Middle frontal gyrus (tissue), 1 donor: ENCODE results near the gene FAM53B.
"Not testable (repeated sequence)": the region's sequence is repeated elsewhere in the genome, so short reads cannot be mapped to it uniquely, and the experiment has no call there.

Experiments
- DNase-seq: peaks from one replicate; pipeline ENCODE4 v3.0.0-alpha.2; 2015; ENCODE audit warnings: low spot score; ENCODE audit errors: extremely low spot score

Gene FAM53B

GRCh38 chr10:124614003-124614659 is 130.0 kb downstream of the FAM53B start:
- no peak for DNase-seq

DNA sequence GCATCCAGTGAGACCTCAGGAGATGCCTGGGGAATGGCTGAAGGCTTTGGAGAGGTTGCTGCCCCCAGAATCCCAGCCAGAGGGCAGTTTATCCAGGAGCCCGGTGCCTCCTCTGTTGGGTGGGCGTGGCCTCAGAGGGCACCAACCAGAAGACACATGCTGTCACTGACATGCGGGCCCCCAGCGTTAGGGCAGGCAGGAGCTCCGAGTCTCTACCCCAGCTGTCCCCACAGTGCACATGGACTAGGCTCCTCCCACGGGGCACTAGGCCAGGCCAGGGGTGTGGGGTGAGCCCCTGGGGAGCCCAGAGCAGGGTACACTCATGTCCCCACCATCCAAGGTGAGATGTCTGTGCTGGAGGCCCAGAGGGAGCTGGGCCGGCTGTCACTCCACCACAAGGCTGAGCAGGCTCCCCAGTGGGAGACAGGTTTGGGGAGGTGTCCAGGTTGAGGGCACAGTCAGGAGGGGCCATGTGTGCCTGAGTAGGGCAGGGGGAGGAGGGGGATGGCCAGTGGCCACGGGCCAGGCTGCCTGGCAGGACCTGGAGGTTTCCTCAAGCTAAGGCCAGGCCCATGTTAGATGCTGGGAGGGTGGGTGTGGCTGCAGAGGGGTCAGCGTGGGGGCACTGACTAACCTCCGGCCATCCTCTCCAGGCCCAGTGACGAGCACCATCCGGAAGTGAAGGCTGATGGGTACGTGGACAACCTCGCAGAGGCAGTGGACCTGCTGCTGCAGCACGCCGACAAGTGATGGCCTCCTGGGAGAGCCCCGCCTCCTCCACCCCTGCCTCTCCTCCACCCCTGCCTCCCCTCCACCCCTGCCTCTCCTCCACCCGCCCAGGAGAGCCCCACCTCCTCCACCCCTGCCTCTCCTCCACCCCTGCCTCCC is 131.3 kb downstream of the FAM53B start:
- DNase-seq, result no peak

DNA sequence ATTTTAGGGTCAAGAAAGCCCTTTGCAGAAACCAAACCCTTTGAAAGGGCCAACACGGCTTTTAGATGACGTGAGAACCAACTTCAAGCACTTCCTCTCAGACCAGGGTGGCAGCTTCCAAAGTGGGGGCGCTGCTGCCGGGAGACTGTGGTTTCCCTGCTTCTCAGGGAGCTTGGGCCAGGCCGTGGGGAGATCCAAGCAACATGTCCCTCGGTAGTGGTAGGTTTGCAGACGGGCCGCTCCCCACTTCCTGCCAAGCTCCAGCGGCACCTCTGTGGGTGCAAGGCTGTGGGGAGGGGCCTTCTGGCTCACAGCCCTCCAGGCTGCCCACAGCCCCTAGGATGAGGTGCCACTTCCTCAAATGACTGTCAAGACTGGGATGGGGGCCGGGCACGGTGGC is 132.4 kb downstream of the FAM53B start:
- DNase-seq, result no peak

GRCh38 chr10:124610851-124611250 is 133.3 kb downstream of the FAM53B start:
- not testable (repeated sequence) for DNase-seq

DNA sequence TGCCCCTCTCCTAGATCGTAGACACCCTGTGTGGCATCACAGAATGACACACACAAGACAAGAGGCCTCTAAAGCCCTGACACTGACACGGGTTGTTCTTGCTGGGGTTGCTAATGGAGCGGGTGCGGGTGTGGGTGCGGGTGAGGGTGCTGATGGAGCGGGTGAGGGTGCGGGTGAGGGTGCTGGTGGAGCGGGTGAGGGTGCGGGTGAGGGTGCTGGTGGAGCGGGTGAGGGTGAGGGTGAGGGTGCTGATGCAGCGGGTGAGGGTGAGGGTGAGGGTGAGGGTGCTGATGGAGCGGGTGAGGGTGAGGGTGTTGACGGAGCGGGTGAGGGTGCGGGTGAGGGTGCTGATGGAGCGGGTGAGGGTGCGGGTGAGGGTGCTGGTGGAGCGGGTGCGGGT is 134.0 kb downstream of the FAM53B start:
- not testable (repeated sequence) for DNase-seq

- no peak for DNase-seq
Measured at GRCh38 chr10:124609698-124610097, 134.5 kb downstream of the FAM53B start.

- DNase-seq, result no peak
Measured at GRCh38 chr10:124608093-124608721, 136.0 kb downstream of the FAM53B start.

DNA sequence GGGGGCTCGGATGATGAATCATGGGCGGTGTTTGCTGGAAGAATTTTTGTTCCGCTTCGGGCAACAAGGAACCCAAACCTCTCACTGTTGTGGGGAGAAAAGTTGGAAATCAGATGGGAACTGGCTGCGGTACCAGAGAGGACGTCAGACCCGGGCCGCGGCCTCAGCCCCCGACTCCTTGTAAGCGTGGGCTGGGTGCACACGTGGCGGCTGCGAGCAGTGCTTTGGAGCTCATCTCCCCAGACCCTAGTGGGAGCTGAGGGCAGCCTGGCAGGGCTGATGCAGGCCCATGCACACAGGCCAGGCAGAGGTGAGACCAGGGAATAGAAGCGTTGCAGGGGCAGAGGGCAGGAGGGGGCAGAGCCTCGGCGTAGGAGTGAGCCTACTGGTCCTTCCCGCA is 136.5 kb downstream of the FAM53B start:
- no peak for DNase-seq

GRCh38 chr10:124606822-124607221 is 137.4 kb downstream of the FAM53B start:
- no peak for DNase-seq

DNA sequence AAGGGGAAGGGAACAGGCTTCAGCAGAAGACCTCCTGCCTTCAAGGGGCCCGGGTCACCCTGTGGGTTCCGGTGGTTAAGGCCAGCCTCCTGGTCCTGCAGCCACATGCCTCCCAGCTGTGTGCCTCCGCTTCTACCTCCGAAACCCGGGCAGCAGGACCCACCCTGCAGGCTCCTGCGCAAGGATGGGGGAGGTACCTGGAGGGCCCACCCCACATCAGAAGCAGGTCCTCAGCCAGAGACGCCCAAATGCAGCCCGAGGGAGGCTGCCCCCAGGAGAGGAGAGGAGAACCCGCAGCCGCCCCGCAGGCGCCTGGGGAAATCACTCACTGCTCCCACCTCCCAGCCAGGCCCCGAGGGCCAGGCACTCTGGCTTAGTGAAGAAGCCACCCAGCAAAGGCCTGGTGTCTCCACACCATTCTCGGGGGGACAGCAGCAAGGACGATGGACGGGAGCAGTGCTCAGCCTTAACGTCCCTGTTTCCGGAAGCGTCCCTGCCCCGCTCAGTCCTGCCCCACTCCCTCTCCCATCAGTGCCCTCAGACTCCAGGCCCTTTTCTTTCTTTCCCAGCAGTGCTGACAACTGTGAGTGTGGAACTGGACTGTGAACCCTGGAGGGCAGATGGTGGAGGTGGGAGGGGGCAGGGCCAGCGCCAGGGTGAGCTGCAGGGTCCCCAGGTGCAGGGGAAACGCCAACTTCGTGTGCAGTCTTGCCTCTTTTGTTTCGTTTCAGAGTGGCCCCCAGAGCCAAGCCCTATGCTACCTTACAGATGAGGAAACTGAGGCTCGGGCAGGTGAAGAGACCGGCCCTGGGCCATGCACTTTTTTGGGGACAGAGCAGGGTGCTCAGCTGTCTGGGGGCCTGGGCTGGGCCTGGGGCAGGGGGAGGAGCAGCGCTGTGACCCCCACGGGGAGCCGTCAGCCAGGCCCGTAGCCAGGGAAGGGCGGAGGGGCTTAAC is 138.0 kb downstream of the FAM53B start:
- DNase-seq, result no peak

GRCh38 chr10:124605481-124605855 is 138.7 kb downstream of the FAM53B start:
- no peak for DNase-seq

DNA sequence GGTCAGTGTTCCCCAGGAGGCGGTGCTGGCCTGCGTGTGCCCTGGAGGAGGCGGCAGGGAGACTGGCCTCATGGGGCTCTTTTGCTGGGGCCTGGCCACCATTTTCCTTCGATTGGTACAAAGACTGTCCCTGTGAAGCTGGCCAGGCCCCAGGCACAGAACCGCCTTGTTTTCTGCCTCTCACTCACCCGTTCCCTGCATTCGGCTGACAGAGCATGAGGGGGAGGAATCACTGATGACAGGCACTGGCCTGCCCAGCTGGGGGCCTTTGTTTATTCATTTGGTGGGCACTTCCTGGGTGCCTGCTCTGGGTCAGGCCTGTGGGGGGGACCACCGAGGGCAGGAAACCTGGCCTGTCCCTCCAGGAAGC is 139.2 kb downstream of the FAM53B start:
- DNase-seq, result peak; percentile 75

- no peak for DNase-seq
Measured at GRCh38 chr10:124604214-124605000, 139.8 kb downstream of the FAM53B start.

DNA sequence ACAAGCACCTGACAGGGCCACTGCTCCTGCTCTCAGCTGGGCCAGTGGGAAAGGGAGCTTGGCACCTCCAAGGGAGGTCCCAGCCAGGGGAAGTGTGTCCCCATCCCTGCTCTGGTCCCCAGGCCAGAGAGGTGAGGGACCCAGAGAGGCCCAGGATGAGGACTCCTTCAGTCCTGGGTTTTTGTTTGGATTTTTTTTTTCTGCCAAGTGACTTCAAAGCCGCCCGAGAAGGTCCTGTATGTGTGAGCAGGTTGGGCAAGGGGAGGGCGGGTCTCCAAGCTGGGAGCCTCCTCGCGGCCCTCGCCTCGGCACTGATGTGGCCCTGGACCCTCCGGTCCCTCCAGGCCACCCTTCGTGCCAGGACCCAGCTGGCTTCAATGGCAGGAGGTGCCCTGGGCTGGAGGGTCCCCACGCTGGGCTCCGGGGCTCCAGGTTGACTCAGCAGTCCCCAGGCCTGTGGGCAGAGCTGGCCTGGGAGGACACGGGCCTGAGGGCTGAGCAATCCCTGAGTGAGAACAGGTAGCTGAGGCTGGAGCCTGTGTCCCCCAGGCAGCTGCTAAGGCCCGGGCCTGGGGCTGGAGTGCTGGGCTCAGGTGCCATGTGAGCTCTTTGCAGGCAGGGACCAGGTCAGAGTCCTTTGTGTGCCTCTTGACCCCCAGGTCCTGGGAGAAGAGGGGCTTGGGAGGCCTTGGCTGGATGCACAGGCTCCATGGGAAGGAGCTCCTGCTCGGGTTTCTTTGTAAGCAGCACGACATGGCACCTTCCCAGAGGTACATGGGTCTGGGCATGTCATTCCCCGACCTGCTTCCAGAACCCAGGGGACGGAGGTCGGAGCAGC is 140.6 kb downstream of the FAM53B start:
- DNase-seq, result no peak

GRCh38 chr10:124602646-124603365 is 141.4 kb downstream of the FAM53B start:
- DNase-seq, result no peak

DNA sequence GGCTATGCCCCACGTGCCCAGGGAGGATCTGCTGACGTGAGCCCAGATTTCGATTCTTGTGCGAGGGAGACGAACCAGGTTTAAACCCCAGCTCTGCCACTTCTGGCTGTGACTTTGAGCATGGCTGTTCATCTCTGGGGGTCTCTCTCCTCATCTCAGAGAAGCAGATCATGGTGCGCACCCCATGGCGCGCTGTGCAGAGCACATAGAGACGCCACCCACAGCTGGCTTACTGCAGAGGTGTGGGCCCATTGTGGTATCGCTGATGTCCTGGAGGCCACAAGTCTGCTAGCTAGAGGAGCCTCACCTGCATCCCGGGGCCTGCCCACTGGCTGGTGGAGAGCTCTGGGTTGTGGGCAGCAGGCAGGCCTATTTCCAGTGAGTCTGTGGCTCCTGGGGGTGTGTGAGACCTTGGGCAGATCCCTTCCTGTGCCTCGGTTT is 142.0 kb downstream of the FAM53B start:
- DNase-seq, result no peak

DNA sequence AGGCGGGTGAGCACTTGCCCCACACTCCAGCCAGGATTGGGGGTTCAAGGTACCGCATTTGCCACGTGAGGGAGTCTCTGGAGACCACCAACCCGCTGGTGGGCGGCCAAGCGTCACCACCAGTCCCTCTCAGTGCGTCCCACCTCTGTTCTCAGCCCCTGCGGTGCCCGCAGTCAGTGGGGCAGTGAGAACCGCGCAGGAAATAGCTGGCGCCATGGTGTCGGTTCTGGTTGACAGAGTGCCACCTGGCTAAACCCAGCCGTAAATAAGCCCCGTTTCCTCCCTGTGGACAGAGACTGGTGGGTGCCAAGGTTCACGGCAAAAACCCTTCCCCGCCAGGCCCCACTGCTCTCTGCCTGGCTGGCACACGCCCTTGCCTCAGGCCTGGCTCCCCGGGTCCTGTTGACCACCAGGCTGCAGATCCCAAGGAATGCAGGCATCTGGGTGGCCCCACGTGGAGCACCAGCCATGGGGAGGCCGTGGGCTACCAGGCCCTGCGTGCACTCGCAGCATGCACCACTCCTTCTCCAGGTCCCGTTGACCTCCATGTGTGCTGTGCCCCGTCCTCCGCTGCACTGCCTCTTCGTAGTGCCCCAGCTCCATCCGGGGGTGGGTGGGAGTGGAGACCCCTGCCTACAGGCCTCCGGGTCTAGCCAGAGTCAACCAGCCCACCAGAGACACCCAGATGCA is 142.6 kb downstream of the FAM53B start:
- DNase-seq, result no peak

- no peak for DNase-seq
Measured at GRCh38 chr10:124601016-124601415, 143.2 kb downstream of the FAM53B start.
